ENCODE results near the gene PAH. TPM values are rescaled to one million over a fixed set of nuclear protein-coding genes. Genes with fewer than 3 reads are reported as not detected.
A peak's percentile ranks its signal among the peaks of the same experiment; 100 is the strongest.

The PAH gene
- total RNA-seq, 8 experiments from 2014 or later = 0.42 to 1.3 (median 0.52) TPM; not detected in 2

DNA sequence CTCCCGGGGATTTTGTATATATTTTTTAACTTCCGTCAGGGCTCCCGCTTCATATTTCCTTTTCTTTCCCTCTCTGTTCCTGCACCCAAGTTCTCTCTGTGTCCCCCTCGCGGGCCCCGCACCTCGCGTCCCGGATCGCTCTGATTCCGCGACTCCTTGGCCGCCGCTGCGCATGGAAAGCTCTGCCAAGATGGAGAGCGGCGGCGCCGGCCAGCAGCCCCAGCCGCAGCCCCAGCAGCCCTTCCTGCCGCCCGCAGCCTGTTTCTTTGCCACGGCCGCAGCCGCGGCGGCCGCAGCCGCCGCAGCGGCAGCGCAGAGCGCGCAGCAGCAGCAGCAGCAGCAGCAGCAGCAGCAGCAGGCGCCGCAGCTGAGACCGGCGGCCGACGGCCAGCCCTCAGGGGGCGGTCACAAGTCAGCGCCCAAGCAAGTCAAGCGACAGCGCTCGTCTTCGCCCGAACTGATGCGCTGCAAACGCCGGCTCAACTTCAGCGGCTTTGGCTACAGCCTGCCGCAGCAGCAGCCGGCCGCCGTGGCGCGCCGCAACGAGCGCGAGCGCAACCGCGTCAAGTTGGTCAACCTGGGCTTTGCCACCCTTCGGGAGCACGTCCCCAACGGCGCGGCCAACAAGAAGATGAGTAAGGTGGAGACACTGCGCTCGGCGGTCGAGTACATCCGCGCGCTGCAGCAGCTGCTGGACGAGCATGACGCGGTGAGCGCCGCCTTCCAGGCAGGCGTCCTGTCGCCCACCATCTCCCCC is 41.2 kb upstream of the PAH start:
- Histone ChIP-seq H3K27ac (peak overlapping the region; percentile 42 to 59), H3K4me1 (replicated peaks in 1 of 2) (peaks cover 22 to 23% of the 10 kb centered on the region in 2 donors), H3K4me3 (peak overlapping the region; percentile 46 to 65 (median 52))
- peak; percentile 37 to 67 (median 56) for ATAC-seq (replicated peaks in 6 of 8)
- WGBS, 10 experiments = 0 to 9% (median 3%) methylated on average over 7 to 38 of the region's 83 CpGs; no CpG with 5 or more reads in 5 of the 10 experiments
- in situ Hi-C loops (cut with MboI; ENCODE audit: low pct_unique_long_range_greater_than_20kb in 2 of 9, low sequenced_read_pairs in 9 of 9, unreplicated experiment in 9 of 9) = no loop called here

DNA sequence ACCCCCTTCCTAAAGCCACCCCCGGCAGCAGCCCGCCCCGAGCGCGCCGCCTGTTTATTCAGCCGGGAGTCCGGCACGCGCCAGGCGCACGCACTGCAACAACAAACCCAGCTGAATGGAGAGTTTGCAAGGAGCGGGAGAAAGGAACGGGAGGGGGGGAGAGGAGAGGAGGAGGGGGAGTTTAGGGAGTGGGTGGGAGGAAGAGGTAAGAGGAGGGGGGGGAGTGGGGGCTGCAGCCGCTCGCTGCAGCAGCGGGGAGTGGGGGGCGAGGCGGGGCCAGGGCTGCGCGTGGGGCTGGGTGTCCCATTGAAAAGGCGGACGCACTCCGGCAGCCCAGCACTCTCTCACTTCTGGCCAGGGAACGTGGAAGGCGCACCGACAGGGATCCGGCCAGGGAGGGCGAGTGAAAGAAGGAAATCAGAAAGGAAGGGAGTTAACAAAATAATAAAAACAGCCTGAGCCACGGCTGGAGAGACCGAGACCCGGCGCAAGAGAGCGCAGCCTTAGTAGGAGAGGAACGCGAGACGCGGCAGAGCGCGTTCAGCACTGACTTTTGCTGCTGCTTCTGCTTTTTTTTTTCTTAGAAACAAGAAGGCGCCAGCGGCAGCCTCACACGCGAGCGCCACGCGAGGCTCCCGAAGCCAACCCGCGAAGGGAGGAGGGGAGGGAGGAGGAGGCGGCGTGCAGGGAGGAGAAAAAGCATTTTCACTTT is 40.5 kb upstream of the PAH start, which contains the start of gene ASCL1:
Gene ASCL1 (plus strand): TSS at position 336 of the 712 bp plus-strand sequence. CDS start 571 bp downstream, outside the sequence.
- in situ Hi-C loops (cut with MboI; ENCODE audit: low pct_unique_long_range_greater_than_20kb in 2 of 9, low sequenced_read_pairs in 9 of 9, unreplicated experiment in 9 of 9) = no loop called here
- Histone ChIP-seq H3K4me1 (replicated peaks in 1 of 2) (peaks cover 18 to 19% of the 10 kb centered on the region in 2 donors), H3K4me3 (peak within 1 kb of the TSS; percentile 46 to 65 (median 52)), H3K27ac (peak within 1 kb of the TSS; percentile 42 to 59)
- WGBS, 10 experiments = 0 to 4% (median 0%) methylated on average over 4 to 10 of the region's 52 CpGs; no CpG with 5 or more reads in 4 of the 10 experiments
- peak in 7 of 8 experiments; percentile 18 to 50 (median 43) for ATAC-seq (replicated peaks in 6 of 8)

DNA sequence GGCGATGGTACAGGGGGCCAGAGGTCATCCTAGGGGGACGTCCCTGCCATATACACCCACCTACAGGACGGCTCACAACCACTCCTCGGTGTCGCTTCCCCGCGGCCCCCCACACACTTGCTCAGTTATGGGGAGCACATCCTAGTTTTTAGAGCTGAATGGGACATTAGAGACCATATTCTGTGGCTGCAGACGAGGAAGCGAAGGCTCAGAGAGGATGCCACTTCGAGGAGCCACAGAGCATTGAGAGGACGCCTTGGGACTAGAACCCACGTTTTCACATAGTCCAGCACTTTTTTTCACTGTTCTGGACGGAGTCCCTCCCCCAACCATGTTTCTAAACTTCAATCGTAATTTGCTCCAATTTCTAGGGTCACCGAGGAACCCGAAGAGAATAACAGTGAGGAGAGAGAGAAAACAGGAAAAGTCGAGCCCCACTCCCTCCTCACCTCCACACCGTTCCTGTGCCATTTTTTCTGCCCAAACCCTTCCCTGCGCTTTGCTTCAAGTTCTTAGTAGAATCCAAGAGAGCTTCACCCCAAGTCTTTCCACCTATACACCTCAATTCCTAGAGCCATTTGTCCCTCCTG is 39.8 kb upstream of the PAH start:
- in situ Hi-C loops (cut with MboI; ENCODE audit: low pct_unique_long_range_greater_than_20kb in 2 of 9, low sequenced_read_pairs in 9 of 9, unreplicated experiment in 9 of 9) = no loop called here
- H3K4me1 ChIP-seq (replicated peaks in 1 of 2) = peaks cover 18 to 21% of the 10 kb centered on the region in 2 donors
- 0 to 7% (median 0%) methylated on average over 1 to 12 of the region's 19 CpGs for WGBS, 10 experiments
- H3K27ac ChIP-seq = no peak overlapping the region
- H3K4me3 ChIP-seq = peak overlapping the region; percentile 46 to 65 (median 52)
- peak in 1 of 8 experiments; percentile 0 for ATAC-seq (replicated peaks in 6 of 8)

DNA sequence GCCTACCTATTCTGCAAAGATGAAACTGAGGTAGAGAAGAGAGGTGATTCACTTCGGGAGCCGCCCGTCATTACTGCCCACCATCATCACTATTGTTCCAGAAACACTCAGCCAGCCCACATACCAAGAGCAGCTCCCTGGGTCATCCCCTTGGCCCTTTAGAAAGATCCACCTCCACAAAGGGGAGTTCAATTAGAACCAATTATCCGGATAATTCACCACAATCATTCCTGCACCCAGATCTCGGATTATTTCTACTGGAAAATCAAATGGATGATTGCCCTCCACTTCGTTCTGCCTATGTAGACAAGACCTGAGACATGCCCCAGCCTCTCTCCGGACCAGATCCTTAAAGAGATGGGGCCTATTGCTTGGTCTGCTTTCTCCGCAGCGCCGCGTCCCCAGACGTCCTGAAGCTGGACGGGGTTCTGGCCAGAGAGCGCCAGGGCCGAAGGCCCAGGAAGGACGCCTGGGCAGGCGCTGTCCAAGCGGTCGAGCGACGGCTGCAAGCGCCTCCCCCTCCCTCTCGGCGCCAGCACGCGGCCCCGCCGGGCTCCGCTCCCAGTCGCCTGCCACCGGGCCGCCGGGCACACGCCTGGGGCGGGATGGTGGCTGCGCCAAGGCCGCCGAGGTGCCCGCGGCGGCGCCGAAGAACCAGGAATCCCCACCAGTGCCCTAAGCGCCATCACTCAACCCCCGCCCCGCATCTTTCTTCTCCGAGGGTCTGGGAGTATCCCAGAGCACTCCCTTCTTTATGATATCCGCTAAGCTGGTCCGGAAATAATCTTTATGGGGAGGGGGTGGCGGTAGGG is 39.1 kb upstream of the PAH start:
- WGBS, 10 experiments = 2 to 40% (median 6%) methylated on average over 1 to 15 of the region's 50 CpGs; no CpG with 5 or more reads in 4 of the 10 experiments
- peak in 5 of 8 experiments; percentile 17 to 23 (median 18) for ATAC-seq (replicated peaks in 6 of 8)
- in situ Hi-C loops (cut with MboI; ENCODE audit: low pct_unique_long_range_greater_than_20kb in 2 of 9, low sequenced_read_pairs in 9 of 9, unreplicated experiment in 9 of 9) = no loop called here
- Histone ChIP-seq H3K27ac (no peak overlapping the region), H3K4me3 (peak overlapping the region; percentile 46 to 65 (median 52)), H3K4me1 (replicated peaks in 1 of 2) (peaks cover 20 to 22% of the 10 kb centered on the region in 2 donors)

DNA sequence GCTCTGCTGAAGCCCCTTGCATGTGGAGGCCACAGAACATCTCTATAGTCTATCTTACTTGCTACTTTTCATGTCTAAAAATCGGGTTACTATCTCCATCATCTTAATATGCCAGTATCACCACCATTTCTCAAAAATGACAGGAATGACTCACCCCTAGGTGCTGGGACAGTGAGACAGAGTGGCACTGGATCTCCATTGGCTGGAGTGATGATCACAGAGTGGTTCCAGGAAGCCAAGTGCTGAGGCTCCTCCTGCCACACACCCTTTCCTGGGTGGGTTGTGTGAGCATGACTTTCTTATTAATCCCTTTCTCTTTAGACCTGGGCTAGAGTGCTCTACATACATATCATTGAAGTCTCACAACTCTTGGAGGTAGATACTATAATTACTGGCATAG is 37.1 kb upstream of the PAH start:
- ATAC-seq (replicated peaks in 6 of 8) = peak in 1 of 8 experiments; percentile 4
- Histone ChIP-seq H3K27ac (no peak overlapping the region), H3K4me3 (no peak overlapping the region), H3K4me1 (replicated peaks in 1 of 2) (peaks cover 23 to 28% of the 10 kb centered on the region in 2 donors)
- 0 to 50% (median 33%) methylated on average over 1 of the region's 1 CpG; no CpG with 5 or more reads in 7 of the 10 experiments for WGBS, 10 experiments
- in situ Hi-C loops (cut with MboI; ENCODE audit: low pct_unique_long_range_greater_than_20kb in 2 of 9, low sequenced_read_pairs in 9 of 9, unreplicated experiment in 9 of 9) = no loop called here

DNA sequence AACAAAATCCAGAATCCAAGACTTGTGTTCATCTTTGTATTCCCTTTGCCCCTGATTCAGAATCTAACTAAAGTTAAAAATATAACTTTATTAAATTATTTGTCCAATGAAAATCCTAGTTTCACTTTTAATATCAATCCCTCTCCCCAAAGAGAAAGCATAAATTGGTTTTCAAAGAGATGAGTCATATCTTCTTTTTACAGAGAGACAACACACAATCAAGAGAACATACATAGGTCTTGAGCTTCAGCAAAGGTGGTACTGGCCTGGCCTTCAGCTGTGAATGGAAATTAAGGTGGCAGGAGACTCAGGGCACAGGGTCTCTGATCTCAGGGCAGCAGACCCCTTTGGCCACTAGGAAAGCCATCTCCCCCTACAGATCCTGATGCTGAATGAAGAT is 36.2 kb upstream of the PAH start:
- Histone ChIP-seq H3K4me1 (replicated peaks in 1 of 2) (peaks cover 22 to 30% of the 10 kb centered on the region in 2 donors), H3K4me3 (no peak overlapping the region), H3K27ac (no peak overlapping the region)
- in situ Hi-C loops (cut with MboI; ENCODE audit: low pct_unique_long_range_greater_than_20kb in 2 of 9, low sequenced_read_pairs in 9 of 9, unreplicated experiment in 9 of 9) = no loop called here
- no peak for ATAC-seq (replicated peaks in 6 of 8)

DNA sequence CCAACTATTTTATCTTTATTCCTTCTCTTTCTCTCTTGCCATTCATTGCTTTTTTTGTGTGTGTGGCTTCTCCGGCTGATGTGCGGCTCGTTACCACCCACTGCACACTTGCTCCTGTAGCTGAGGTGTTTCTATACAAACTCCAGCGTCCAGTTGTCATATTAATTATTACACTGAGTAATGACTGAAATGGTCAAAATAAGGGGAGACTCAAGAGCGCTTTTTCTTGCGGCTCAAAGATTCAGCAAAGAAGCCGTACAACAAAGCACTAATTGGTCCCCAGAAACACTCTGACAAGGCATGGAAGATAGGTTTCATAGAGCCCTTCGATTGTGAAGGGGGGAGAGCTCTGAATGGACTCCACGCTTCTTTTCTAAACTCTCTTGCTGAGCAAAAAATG is 34.8 kb upstream of the PAH start:
- 4 to 72% (median 52%) methylated on average over 1 to 9 of the region's 9 CpGs for WGBS, 10 experiments
- no peak for ATAC-seq (replicated peaks in 6 of 8)
- in situ Hi-C loops (cut with MboI; ENCODE audit: low pct_unique_long_range_greater_than_20kb in 2 of 9, low sequenced_read_pairs in 9 of 9, unreplicated experiment in 9 of 9) = no loop called here
- Histone ChIP-seq H3K4me1 (replicated peaks in 1 of 2) (peaks cover 22 to 30% of the 10 kb centered on the region in 2 donors), H3K4me3 (no peak overlapping the region), H3K27ac (no peak overlapping the region)

DNA sequence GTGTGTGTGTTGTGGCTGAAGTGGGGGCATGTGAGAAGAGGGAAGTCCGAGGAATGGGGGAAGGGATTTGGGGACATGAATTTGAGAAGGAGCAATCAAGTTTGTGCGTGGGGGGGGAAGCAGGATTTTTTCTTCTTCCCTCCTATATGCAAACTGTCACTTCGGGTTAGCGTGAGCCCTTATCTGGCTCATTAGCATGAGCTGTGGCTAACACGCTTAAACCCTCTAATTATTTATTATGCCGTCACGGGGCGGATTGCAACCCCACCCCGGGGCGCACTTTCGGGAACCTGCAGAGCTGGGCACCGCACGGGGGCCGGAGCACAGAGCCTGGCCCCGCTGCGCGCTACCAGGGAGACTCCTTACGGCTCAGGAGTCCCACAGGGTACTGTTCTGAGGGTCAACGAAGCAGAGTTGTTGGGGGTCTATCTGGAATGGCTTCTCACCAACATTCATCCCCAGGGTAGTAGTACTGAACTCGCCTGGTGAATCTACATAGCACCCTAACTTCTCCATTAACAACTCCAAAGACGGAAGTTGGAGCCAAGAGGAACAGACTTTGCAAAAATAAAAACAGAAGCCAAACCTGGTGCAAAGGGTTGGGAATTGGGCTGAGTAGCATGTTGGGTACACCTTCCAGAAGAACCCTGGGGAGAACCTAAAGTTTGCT is 34.0 kb upstream of the PAH start:
- in situ Hi-C loops (cut with MboI; ENCODE audit: low pct_unique_long_range_greater_than_20kb in 2 of 9, low sequenced_read_pairs in 9 of 9, unreplicated experiment in 9 of 9) = no loop called here
- ATAC-seq (replicated peaks in 6 of 8) = no peak
- WGBS, 10 experiments = 0 to 50% (median 31%) methylated on average over 1 to 13 of the region's 21 CpGs; no CpG with 5 or more reads in 2 of the 10 experiments

DNA sequence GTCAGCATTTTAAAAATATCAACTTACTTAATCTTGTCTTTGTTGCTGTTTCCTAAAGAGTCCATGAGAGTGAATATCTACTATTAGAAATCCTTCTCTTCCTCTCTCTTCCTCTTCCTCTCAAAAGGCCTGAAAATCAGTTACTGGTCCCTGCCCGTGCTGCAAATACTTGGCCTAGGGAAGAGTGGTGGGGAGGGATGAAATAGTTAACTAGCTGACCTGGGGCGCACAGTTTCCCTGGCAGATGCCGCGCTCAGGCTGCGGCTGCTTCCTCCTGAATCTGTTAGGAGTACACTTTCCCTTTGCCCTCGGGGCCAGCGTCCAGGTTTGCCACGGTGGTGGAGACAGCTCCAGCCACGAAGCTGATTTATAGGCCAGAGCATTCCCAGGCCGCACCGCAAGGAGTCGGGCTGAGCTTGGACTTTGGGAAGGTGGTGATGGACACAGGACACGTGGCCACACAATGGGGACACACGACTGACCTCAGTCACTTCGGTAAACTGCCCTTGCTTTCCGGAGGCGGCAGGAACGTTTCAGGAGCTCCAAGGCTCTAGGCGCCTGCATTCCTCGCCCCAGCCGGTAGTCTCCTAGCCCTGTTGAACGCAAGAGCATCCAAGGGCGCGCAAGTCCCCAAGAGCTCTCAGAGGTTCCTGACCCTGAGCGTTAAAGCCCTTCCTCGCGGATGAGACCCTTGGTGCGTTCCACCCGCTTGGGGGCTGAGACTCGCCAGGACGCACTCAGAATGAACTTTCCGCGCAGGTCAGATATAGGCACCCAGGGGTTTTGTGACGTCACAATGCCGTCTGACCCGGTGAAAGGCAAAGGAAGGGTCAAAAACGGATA is 33.3 kb upstream of the PAH start:
- peak overlapping the region in 1 of 2 donors; percentile 46 for H3K27ac ChIP-seq
- in situ Hi-C loops (cut with MboI; ENCODE audit: low pct_unique_long_range_greater_than_20kb in 2 of 9, low sequenced_read_pairs in 9 of 9, unreplicated experiment in 9 of 9) = no loop called here
- WGBS, 10 experiments = 0 to 35% (median 10%) methylated on average over 3 to 23 of the region's 37 CpGs; no CpG with 5 or more reads in 2 of the 10 experiments
- H3K4me1 ChIP-seq (replicated peaks in 1 of 2) = peaks cover 15 to 25% of the 10 kb centered on the region in 2 donors
- H3K4me3 ChIP-seq = peak overlapping the region; percentile 1 to 18 (median 11)
- ATAC-seq (replicated peaks in 6 of 8) = peak; percentile 23 to 96 (median 90)

More for the DNA sequence above, 34.0 kb upstream of the PAH start:
- H3K4me1 ChIP-seq (replicated peaks in 1 of 2) = peaks cover 18 to 29% of the 10 kb centered on the region in 2 donors
- peak overlapping the region in 4 of 5 donors; percentile 3 to 18 (median 11) for H3K4me3 ChIP-seq
- no peak overlapping the region for H3K27ac ChIP-seq

DNA sequence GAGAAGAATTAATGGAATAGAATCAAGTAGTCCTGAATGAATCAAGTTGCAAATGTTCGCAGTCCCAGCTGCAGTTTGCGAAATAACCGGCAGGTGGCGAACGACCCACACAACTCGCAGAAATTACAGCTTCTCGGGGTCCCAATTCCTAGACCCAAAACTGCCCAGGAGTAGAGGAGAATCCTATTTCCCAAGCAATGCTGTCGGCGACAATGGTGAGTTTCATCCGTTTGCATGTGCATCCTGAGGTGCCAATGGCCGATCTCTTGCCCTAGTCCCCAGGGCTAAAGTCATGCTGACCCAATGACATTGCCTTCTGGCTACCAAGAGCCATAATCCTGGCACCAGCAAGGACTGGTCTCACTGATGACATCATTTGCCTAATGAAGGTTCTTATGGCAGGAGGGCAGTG is 31.9 kb upstream of the PAH start:
- H3K4me1 ChIP-seq (replicated peaks in 1 of 2) = peaks cover 15 to 25% of the 10 kb centered on the region in 2 donors
- H3K27ac ChIP-seq = no peak overlapping the region
- ATAC-seq (replicated peaks in 6 of 8) = peak in 3 of 8 experiments; percentile 6 to 26 (median 15)
- H3K4me3 ChIP-seq = no peak overlapping the region
- WGBS, 10 experiments = 0 to 25% (median 2%) methylated on average over 1 to 10 of the region's 11 CpGs; no CpG with 5 or more reads in 4 of the 10 experiments
- in situ Hi-C loops (cut with MboI; ENCODE audit: low pct_unique_long_range_greater_than_20kb in 2 of 9, low sequenced_read_pairs in 9 of 9, unreplicated experiment in 9 of 9) = loop anchor here (10.0 to 25.0 kb wide), 4 partner anchors 588 to 613 kb away; no protein-coding TSS in a partner anchor

DNA sequence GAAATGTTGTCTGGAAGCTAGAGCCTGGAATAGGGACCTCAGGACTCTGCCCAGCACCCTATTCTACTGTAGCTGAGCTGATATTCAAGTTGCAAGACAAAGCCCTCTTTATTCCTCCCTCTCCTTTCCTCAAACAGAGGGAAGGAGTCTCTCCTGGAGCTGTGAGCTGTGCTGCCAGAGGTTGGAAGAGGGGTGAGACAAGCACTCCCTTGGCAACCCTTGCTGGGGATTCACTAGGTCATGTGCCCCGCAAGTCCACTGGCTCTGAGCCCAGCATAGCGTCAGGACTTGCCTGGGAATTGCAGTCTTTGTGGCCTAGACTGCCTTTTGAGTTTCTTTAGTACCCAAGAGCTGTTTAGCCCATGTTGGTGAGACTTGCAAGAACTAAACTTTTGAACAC is 29.0 kb upstream of the PAH start:
- 0 to 100% (median 46%) methylated on average over 1 to 2 of the region's 2 CpGs; no CpG with 5 or more reads in 6 of the 10 experiments for WGBS, 10 experiments
- ATAC-seq (replicated peaks in 6 of 8) = no peak
- no peak overlapping the region for H3K27ac ChIP-seq
- peaks cover 12 to 16% of the 10 kb centered on the region in 2 donors for H3K4me1 ChIP-seq (replicated peaks in 1 of 2)
- H3K4me3 ChIP-seq = no peak overlapping the region
- in situ Hi-C loops (cut with MboI; ENCODE audit: low pct_unique_long_range_greater_than_20kb in 2 of 9, low sequenced_read_pairs in 9 of 9, unreplicated experiment in 9 of 9) = loop anchor here (10.0 to 25.0 kb wide), 4 partner anchors 591 to 616 kb away; no protein-coding TSS in a partner anchor

Measured in motor neuron (in vitro differentiated cells).